ENCODE data around the gene CENPL.
"Not testable (repeated sequence)": the region's sequence is repeated elsewhere in the genome, so short reads cannot be mapped to it uniquely, and the experiment has no call there.

CENPL gene

GRCh38 chr1:173768827-173769226 is 55.9 kb downstream of the CENPL start:
- Histone ChIP-seq H3K27me3 (ENCODE audit: insufficient read depth, poor library complexity, severe bottlenecking) (no peaks in the 10 kb centered on the region), H3K27ac (replicated peaks) (no peak overlapping the region), H3K4me3 (replicated peaks; ENCODE audit: insufficient read depth, low read length) (no peak overlapping the region)
- DNase-seq (ENCODE audit: low read depth in 1 of 2, low spot score in 1 of 2), result no peak
- no peak for TF ChIP-seq SPI1 (IDR thresholded peaks at IDR 0.05; ENCODE audit: borderline replicate concordance, low read depth)
- TF ChIP-seq, protein P1, sequence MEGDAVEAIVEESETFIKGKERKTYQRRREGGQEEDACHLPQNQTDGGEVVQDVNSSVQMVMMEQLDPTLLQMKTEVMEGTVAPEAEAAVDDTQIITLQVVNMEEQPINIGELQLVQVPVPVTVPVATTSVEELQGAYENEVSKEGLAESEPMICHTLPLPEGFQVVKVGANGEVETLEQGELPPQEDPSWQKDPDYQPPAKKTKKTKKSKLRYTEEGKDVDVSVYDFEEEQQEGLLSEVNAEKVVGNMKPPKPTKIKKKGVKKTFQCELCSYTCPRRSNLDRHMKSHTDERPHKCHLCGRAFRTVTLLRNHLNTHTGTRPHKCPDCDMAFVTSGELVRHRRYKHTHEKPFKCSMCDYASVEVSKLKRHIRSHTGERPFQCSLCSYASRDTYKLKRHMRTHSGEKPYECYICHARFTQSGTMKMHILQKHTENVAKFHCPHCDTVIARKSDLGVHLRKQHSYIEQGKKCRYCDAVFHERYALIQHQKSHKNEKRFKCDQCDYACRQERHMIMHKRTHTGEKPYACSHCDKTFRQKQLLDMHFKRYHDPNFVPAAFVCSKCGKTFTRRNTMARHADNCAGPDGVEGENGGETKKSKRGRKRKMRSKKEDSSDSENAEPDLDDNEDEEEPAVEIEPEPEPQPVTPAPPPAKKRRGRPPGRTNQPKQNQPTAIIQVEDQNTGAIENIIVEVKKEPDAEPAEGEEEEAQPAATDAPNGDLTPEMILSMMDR (IDR thresholded peaks at IDR 0.05; ENCODE audit: insufficient read depth, low read length), result no peak
- no peak for TF ChIP-seq POLR2AphosphoS5 (IDR thresholded peaks at IDR 0.05; ENCODE audit: low read depth)
- no peak for TF ChIP-seq REST (IDR thresholded peaks at IDR 0.05; ENCODE audit: insufficient replicate concordance, low read depth)
- no peak for TF ChIP-seq GABPA (IDR thresholded peaks at IDR 0.05; ENCODE audit: low read depth)

DNA sequence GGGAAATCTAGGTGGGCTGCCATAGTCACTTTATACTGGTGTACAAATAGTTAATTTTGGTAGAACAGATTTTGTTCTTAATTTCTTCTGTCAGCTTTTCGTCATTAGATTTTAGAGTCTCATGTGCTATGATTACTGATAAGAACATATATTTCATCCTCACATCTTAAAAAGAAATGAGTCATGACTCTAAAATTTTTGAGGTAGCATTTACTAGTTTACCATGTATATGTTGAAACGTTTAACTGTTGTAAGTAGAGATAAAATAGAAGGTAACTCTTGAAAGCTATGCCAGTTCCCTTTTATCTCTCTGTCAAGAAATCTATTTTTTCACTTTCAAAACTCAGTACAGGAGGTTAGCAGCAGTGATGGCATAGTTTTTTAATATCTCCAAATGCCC is 56.5 kb downstream of the CENPL start:
- no peak overlapping the region for H3K4me3 ChIP-seq (replicated peaks; ENCODE audit: insufficient read depth, low read length)

GRCh38 chr1:173764331-173764730 is 60.4 kb downstream of the CENPL start:
- H3K4me3 ChIP-seq (replicated peaks; ENCODE audit: insufficient read depth, low read length); DNase-seq (ENCODE audit: low read depth in 1 of 2, low spot score in 1 of 2): not testable (repeated sequence)

More for the DNA sequence above, 56.5 kb downstream of the CENPL start:
- no peak for TF ChIP-seq GABPA (IDR thresholded peaks at IDR 0.05; ENCODE audit: low read depth)
- TF ChIP-seq POLR2AphosphoS5 (IDR thresholded peaks at IDR 0.05; ENCODE audit: low read depth), result no peak
- TF ChIP-seq SPI1 (IDR thresholded peaks at IDR 0.05; ENCODE audit: borderline replicate concordance, low read depth), result no peak
- TF ChIP-seq REST (IDR thresholded peaks at IDR 0.05; ENCODE audit: insufficient replicate concordance, low read depth), result no peak
- TF ChIP-seq, protein P1 (IDR thresholded peaks at IDR 0.05; ENCODE audit: insufficient read depth, low read length), result no peak
- Histone ChIP-seq H3K27me3 (ENCODE audit: insufficient read depth, poor library complexity, severe bottlenecking) (no peaks in the 10 kb centered on the region), H3K27ac (replicated peaks) (no peak overlapping the region)
- no peak for DNase-seq (ENCODE audit: low read depth in 1 of 2, low spot score in 1 of 2)

GRCh38 chr1:173758980-173759379 is 65.7 kb downstream of the CENPL start:
- H3K4me3 ChIP-seq (replicated peaks; ENCODE audit: insufficient read depth, low read length), result no peak overlapping the region
- H3K27me3 ChIP-seq (ENCODE audit: insufficient read depth, poor library complexity, severe bottlenecking), result no peaks in the 10 kb centered on the region
- TF ChIP-seq GABPA (IDR thresholded peaks at IDR 0.05; ENCODE audit: low read depth) (no peak), REST (IDR thresholded peaks at IDR 0.05; ENCODE audit: insufficient replicate concordance, low read depth) (no peak), SPI1 (IDR thresholded peaks at IDR 0.05; ENCODE audit: borderline replicate concordance, low read depth) (no peak), POLR2AphosphoS5 (IDR thresholded peaks at IDR 0.05; ENCODE audit: low read depth) (no peak)
- TF ChIP-seq, protein P1 (IDR thresholded peaks at IDR 0.05; ENCODE audit: insufficient read depth, low read length), result no peak
- no peak for DNase-seq (ENCODE audit: low read depth in 1 of 2, low spot score in 1 of 2)
- no peak overlapping the region for H3K27ac ChIP-seq (replicated peaks)

More at GRCh38 chr1:173764331-173764730, 60.4 kb downstream of the CENPL start:
- H3K27me3 ChIP-seq (ENCODE audit: insufficient read depth, poor library complexity, severe bottlenecking); H3K27ac ChIP-seq (replicated peaks): not testable (repeated sequence)
